Transverse colon (tissue), 4 donors: ENCODE results near the gene NCKAP5.

Experiments used
- CTCF ChIP-seq, 5 experiments: fragments of 200-600 bp in 3 of 5; fragments of 450-650 bp in 2 of 5; sonication (generic) in 3 of 5; IDR thresholded peaks; 1 replicate in 2 of 5; 2 replicates in 3 of 5; pipeline ENCODE4 v1.5.1; 2016 to 2017; ENCODE audit warnings: antibody characterized with exemption in 5 of 5, inconsistent platforms in 3 of 5, mild to moderate bottlenecking in 2 of 5, moderate library complexity in 1 of 5
- EP300 ChIP-seq: sonication (generic); formaldehyde crosslinking; IDR thresholded peaks from one replicate; pipeline ENCODE4 v1.6.1; 2017; ENCODE audit warnings: antibody characterized with exemption, low read depth
- POLR2A ChIP-seq: fragments of 450-650 bp; IDR thresholded peaks from one replicate; pipeline ENCODE4 v1.6.1; 2016; ENCODE audit warnings: antibody characterized with exemption, mild to moderate bottlenecking, moderate library complexity
- POLR2AphosphoS5 ChIP-seq, 3 donors: sonication (generic); formaldehyde crosslinking; IDR thresholded peaks; one replicate each; pipeline ENCODE4 v1.6.1; 2016; ENCODE audit warnings: antibody characterized with exemption in 3 of 3

GRCh38 chr2:133608291-133608690 is 40.0 kb upstream of the NCKAP5 start:
- TF ChIP-seq POLR2A (no peak), CTCF (IDR thresholded peaks at IDR 0.05) (no peak), POLR2AphosphoS5 (IDR thresholded peaks at IDR 0.05) (no peak), EP300 (no peak)
